GM12878 (cell line): ENCODE measurements around the gene LRRN4CL. TPM values are rescaled to one million over a fixed set of nuclear protein-coding genes. Genes with fewer than 3 reads are reported as not detected.

Experiments used
- ATAC-seq: fragments of 200-7000 bp; cut with Tn5 transposase; 3 replicates; pipeline ENCODE4 v1.9.1; 2020; ENCODE audit warnings: mild to moderate bottlenecking, moderate library complexity
- BruUV-seq: library from RNA; stranded (reverse); fragments of 400-500 nt; replicated peaks from 2 replicates; lab custom pipeline; 2021; lab: Mats Ljungman, UMichigan
- CTCF ChIA-PET: fragments of 300-600 bp; sonication (Branson Sonifier 250); formaldehyde crosslinking; extraction: SDS; loops from one replicate; lab custom pipeline; 2021; ENCODE audit warnings: inconsistent platforms; lab: Yijun Ruan, JAX
- POLR2A ChIA-PET: fragments of 350-600 bp; formaldehyde crosslinking; extraction: SDS; loops from one replicate; lab custom pipeline; 2021; ENCODE audit warnings: inconsistent platforms; lab: Charles Lee
- RAD21 ChIA-PET: fragments of 300-600 bp; sonication (Branson Sonifier 250); formaldehyde crosslinking; loops from one replicate; lab custom pipeline; 2023; ENCODE audit warnings: antibody characterized with exemption; ENCODE audit not compliant: unreplicated experiment; lab: Charles Lee
- SMC1A ChIA-PET: fragments of 300-600 bp; sonication (Branson Sonifier 250); formaldehyde crosslinking; loops from one replicate; lab custom pipeline; 2023; ENCODE audit not compliant: unreplicated experiment, uncharacterized antibody; lab: Charles Lee
- DNase-seq: peaks from one replicate; pipeline ENCODE4 v3.0.0-alpha.2; 2011; ENCODE audit warnings: low read depth, low spot score
- FAIRE-seq: peaks from 3 replicates; lab custom pipeline; 2011; peaks lifted over from hg19 to GRCh38; lab: Jason Lieb, UNC
- H2AFZ ChIP-seq: 2 replicates; pipeline ENCODE4 v1.6.0; 2011; ENCODE audit warnings: low read depth, low read length, control low read depth; ENCODE audit not compliant: control insufficient read depth
- H3K27ac ChIP-seq: 2 replicates; pipeline ENCODE4 v1.5.1; 2011; ENCODE audit warnings: control low read depth; ENCODE audit not compliant: control insufficient read depth, insufficient read depth
- H3K27me3 ChIP-seq, 2 experiments: replicated peaks in 1 of 2; 2 replicates each; pipeline versions ENCODE4 v1.6.0 to v1.6.1; 2011; ENCODE audit warnings: low read length in 1 of 2; ENCODE audit not compliant: control insufficient read depth in 2 of 2, insufficient read depth in 2 of 2
- H3K36me3 ChIP-seq, 2 experiments: 2 replicates each; pipeline ENCODE4 v1.5.1; 2011; ENCODE audit warnings: low read length in 1 of 2; ENCODE audit not compliant: control insufficient read depth in 2 of 2, insufficient read depth in 2 of 2
- H3K4me1 ChIP-seq: 2 replicates; pipeline ENCODE4 v1.6.1; 2011; ENCODE audit warnings: mild to moderate bottlenecking, low read length, moderate library complexity, mixed read lengths; ENCODE audit not compliant: control insufficient read depth, insufficient read depth
- H3K4me2 ChIP-seq: 2 replicates; pipeline ENCODE4 v1.6.0; 2011; ENCODE audit warnings: control low read depth; ENCODE audit not compliant: control insufficient read depth, insufficient read depth
- H3K4me3 ChIP-seq: fragments of 200-600 bp; sonication (generic); 2 replicates; pipeline ENCODE4 v1.5.1; 2016
- H3K79me2 ChIP-seq: 2 replicates; pipeline ENCODE4 v1.6.0; 2011; ENCODE audit warnings: low read length; ENCODE audit not compliant: control insufficient read depth, insufficient read depth
- H3K9ac ChIP-seq: 2 replicates; pipeline ENCODE4 v1.8.0; 2011; ENCODE audit warnings: low read length, control low read depth, mixed read lengths; ENCODE audit not compliant: control insufficient read depth, insufficient read depth
- H3K9me3 ChIP-seq: replicated peaks from 3 replicates; pipeline ENCODE4 v1.5.1; 2011; ENCODE audit warnings: mild to moderate bottlenecking, low read length; ENCODE audit not compliant: control insufficient read depth, insufficient read depth
- H4K20me1 ChIP-seq: 2 replicates; pipeline ENCODE4 v1.6.0; 2011; ENCODE audit not compliant: control insufficient read depth, insufficient read depth
- CHD2 ChIP-seq: IDR thresholded peaks from 2 replicates; pipeline ENCODE4 v1.6.1; 2011; ENCODE audit warnings: low read depth, low read length, improper control_type of control experiment, borderline replicate concordance
- EP300 ChIP-seq, 2 experiments: fragments of 150-350 bp in 1 of 2; IDR thresholded peaks; 2 replicates each; pipeline ENCODE4 v1.6.1; 2011 to 2012; ENCODE audit warnings: low read depth in 2 of 2, low read length in 2 of 2, borderline replicate concordance in 1 of 2, improper control_type of control experiment in 1 of 2, inconsistent platforms in 1 of 2; ENCODE audit not compliant: control insufficient read depth in 1 of 2
- HCFC1 ChIP-seq: fragments of 150-350 bp; IDR thresholded peaks from 2 replicates; pipeline ENCODE4 v1.6.1; 2014; ENCODE audit warnings: low read length
- HDAC2 ChIP-seq: fragments of 200-600 bp; sonication (generic); IDR thresholded peaks from 2 replicates; pipeline ENCODE4 v1.6.1; 2017
- HDGF ChIP-seq: fragments of 450-650 bp; IDR thresholded peaks from 2 replicates; pipeline ENCODE4 v1.6.1; 2016; ENCODE audit warnings: antibody characterized with exemption
- MYB ChIP-seq: fragments of 150-350 bp; IDR thresholded peaks from 2 replicates; pipeline ENCODE4 v1.6.1; 2014; ENCODE audit warnings: mild to moderate bottlenecking, low read depth, low read length, borderline replicate concordance
- NBN ChIP-seq: fragments of 450-650 bp; IDR thresholded peaks from 2 replicates; pipeline ENCODE4 v1.6.1; 2016
- NFYA ChIP-seq: IDR thresholded peaks from 2 replicates; pipeline ENCODE4 v1.6.1; 2011; ENCODE audit warnings: low read depth, mild to moderate bottlenecking, low read length, improper control_type of control experiment, borderline replicate concordance
- PAX8 ChIP-seq: fragments of 450-650 bp; IDR thresholded peaks from 2 replicates; pipeline ENCODE4 v1.6.1; 2017; ENCODE audit warnings: mild to moderate bottlenecking, moderate library complexity
- POLR2A ChIP-seq: IDR thresholded peaks from 2 replicates; pipeline ENCODE4 v1.6.1; 2011; ENCODE audit warnings: low read depth, mild to moderate bottlenecking, low read length
- POLR2AphosphoS2 ChIP-seq: IDR thresholded peaks from 2 replicates; pipeline ENCODE4 v1.6.1; 2011; ENCODE audit warnings: low read depth, mild to moderate bottlenecking, low read length, improper control_type of control experiment, moderate library complexity
- POLR2AphosphoS5 ChIP-seq: IDR thresholded peaks from 2 replicates; pipeline ENCODE4 v1.6.1; 2011; ENCODE audit warnings: mild to moderate bottlenecking, low read length, inconsistent platforms
- POU2F2 ChIP-seq: IDR thresholded peaks from 3 replicates; pipeline ENCODE4 v1.6.1; 2011; ENCODE audit warnings: low read depth, mild to moderate bottlenecking, low read length, borderline replicate concordance
- RAD51 ChIP-seq: fragments of 450-650 bp; IDR thresholded peaks from 2 replicates; pipeline ENCODE4 v1.6.1; 2016; ENCODE audit warnings: moderate library complexity, mild to moderate bottlenecking, inconsistent platforms
- SRF ChIP-seq, 2 experiments: IDR thresholded peaks; 2 replicates each; pipeline ENCODE4 v1.6.1; 2011; ENCODE audit warnings: low read depth in 2 of 2, low read length in 2 of 2, mild to moderate bottlenecking in 1 of 2, moderate library complexity in 1 of 2
- TARDBP ChIP-seq: IDR thresholded peaks from 2 replicates; pipeline ENCODE4 v1.6.1; 2016; ENCODE audit warnings: borderline replicate concordance
- WRNIP1 ChIP-seq: IDR thresholded peaks from 2 replicates; pipeline ENCODE4 v1.6.1; 2011; ENCODE audit warnings: low read depth, low read length, improper control_type of control experiment, borderline replicate concordance
- ZNF24 ChIP-seq: fragments of 450-650 bp; IDR thresholded peaks from 2 replicates; pipeline ENCODE4 v1.6.1; 2017; ENCODE audit warnings: antibody characterized with exemption, mild to moderate bottlenecking
- ZNF622 ChIP-seq: fragments of 450-650 bp; IDR thresholded peaks from 2 replicates; pipeline ENCODE4 v1.6.1; 2017; ENCODE audit warnings: mild to moderate bottlenecking, inconsistent platforms
- WGBS: methylation state at CpG from one replicate; pipeline ENCODE4 v1.1.6; 2016; ENCODE audit warnings: low lambda C conversion rate; ENCODE audit not compliant: insufficient replicate concordance, insufficient coverage; ENCODE audit errors: missing lambda C conversion rate; 5-methylcytosine and 5-hydroxymethylcytosine counted together
- in situ Hi-C: fragments of 300-500 bp; cut with MboI; formaldehyde crosslinking; loops from 9 replicates; pipeline ENCODE4 v1.14.3; 2018; ENCODE audit warnings: mixed read lengths
- intact Hi-C: fragments of 100-400 bp; cut with micrococcal nuclease; formaldehyde crosslinking; loops from one replicate; pipeline ENCODE4 v1.14.2; 2022; ENCODE audit not compliant: unreplicated experiment
- polyA plus RNA-seq, 11 experiments: library from polyadenylated mRNA; depleted of rRNA in 4 of 11; unstranded in 6 of 11; stranded (reverse) in 5 of 11; fragments of >200 nt; fragmentation: Nextera tagmentation in 4 of 11; fragmentation: Illumina TruSeq in 1 of 11; extraction: Ambion mirVana in 4 of 11; extraction: Trizol in 1 of 11; gene quantifications; 1 replicate in 1 of 11; 2 replicates in 10 of 11; pipeline versions ENCODE4 v1.2.1 to v1.2.3, GENCODE V29; 2011 to 2016; ENCODE audit warnings: inconsistent platforms in 2 of 11, missing spikeins in 2 of 11, low read depth in 1 of 11
- total RNA-seq, 4 experiments: library from RNA; depleted of rRNA in 3 of 4; stranded (reverse); fragments of >200 nt in 3 of 4; fragmentation: Illumina TruSeq in 1 of 4; extraction: Trizol in 1 of 4; gene quantifications; 2 replicates each; pipeline versions ENCODE4 v1.2.1 to v1.2.3, GENCODE V29; 2013 to 2021
- TF ChIP-seq, protein P1 (sequence below): fragments of 450-650 bp; IDR thresholded peaks from 2 replicates; pipeline ENCODE4 v1.6.1; 2014; ENCODE audit warnings: mild to moderate bottlenecking
- TF ChIP-seq, protein P2 (sequence below): IDR thresholded peaks from 2 replicates; pipeline ENCODE4 v1.6.1; 2011; ENCODE audit warnings: low read depth, low read length, improper control_type of control experiment, borderline replicate concordance
- TF ChIP-seq, protein P3 (sequence below): fragments of 450-650 bp; IDR thresholded peaks from 2 replicates; pipeline ENCODE4 v1.6.1; 2016; ENCODE audit warnings: mild to moderate bottlenecking

The LRRN4CL gene
- total and polyA plus RNA-seq, 10 of the 15 experiments (the other 5 are each of a cell fraction or from before 2014, with no cell fraction given): 0.01 to 0.06 TPM; not detected in 8

DNA sequence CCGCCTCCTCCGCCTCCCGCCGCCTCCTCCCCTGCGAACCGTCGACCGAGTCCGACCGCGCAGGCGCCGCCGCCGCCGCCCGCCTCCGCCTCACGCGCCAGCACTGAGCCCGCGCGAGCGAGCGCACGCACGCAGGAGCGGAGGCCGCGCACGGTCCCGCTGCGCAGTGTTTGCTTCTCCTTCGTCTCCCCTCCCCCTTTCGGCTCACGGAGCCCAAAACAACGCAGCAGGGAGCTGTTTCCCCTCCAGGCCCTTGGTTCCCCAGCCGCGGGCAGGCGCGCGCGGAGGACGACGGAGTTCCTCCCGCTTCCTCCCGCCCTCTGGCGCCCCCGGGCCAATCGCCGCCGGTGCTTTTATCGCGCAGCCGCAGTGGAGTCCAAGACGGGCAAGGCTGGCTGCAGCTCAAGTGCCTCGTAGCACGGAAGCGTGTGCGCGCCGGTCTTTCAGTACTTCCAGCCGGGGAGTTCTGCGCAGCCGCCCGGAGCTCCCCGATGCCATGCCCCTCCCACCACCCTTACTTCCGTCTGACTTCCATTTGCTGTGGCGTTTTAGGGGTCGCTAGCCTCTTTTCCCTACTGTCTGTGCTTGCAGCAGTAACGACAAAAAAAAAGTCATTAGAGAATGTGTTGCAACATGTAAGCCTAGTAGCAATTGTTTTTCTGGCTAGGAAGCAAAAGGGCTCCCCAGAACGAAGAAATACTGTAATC, 38.0 kb upstream of the LRRN4CL start, which contains the start of gene HNRNPUL2:
TSS of gene HNRNPUL2 (minus strand) at position 293 of the 707 bp plus-strand sequence. CDS start 301 bp downstream, outside the sequence.
- intact Hi-C loops: loop anchor here (1.0 to 5.0 kb wide), 6 partner anchors 18 to 129 kb away; partner anchors contain the start of genes MTA2, NXF1, TAF6L and ZBTB3
- peak within 1 kb of the TSS; percentile 100 for H3K4me3 ChIP-seq
- H3K36me3 ChIP-seq: peaks cover 4 to 23% of the 10 kb centered on the region in 2 experiments
- SMC1A ChIA-PET: interaction anchor here (1.0 to 4.8 kb wide), 16 partner anchors 8 to 154 kb away, joined by 3 to 27 read pairs (median 4); partner anchors contain the start of genes BSCL2, C11orf98, CSKMT and GANAB
- no peaks in the 10 kb centered on the region for H3K27me3 ChIP-seq
- CTCF ChIA-PET: interaction anchor here (0.8 to 5.4 kb wide), 13 partner anchors 18 to 157 kb away, joined by 3 to 34 read pairs (median 4); partner anchors contain the start of genes BSCL2, C11orf98, CSKMT and EEF1G
- no TSS peak for BruUV-seq
- POLR2A ChIA-PET: interaction anchor here (0.5 to 6.8 kb wide), 38 partner anchors 13 to 1480 kb away, joined by 3 to 79 read pairs (median 6); partner anchors contain the start of genes BSCL2, C11orf98, CSKMT and EEF1G
- peaks cover 11% of the 10 kb centered on the region; the same call in 1 of the 2 replicates for H4K20me1 ChIP-seq
- peak within 1 kb of the TSS; percentile 94 for H3K27ac ChIP-seq
- WGBS: under 1% methylated on average over 69 of the region's 72 CpGs
- DNase-seq (peak; percentile 95), FAIRE-seq (no peak), ATAC-seq (peak; percentile 90)
- no peaks in the 10 kb centered on the region; the same call in 2 of the 3 replicates for H3K9me3 ChIP-seq
- H2AFZ ChIP-seq: peak within 1 kb of the TSS; percentile 96
- RAD21 ChIA-PET: interaction anchor here (0.6 to 5.2 kb wide), 26 partner anchors 16 to 480 kb away, joined by 3 to 44 read pairs (median 4); partner anchors contain the start of genes B3GAT3, C11orf98, CSKMT and POLR2G
- peak within 1 kb of the TSS; percentile 91 for H3K9ac ChIP-seq
- H3K79me2 ChIP-seq: peaks cover 75% of the 10 kb centered on the region
- H3K4me1 ChIP-seq: no peaks in the 10 kb centered on the region; the same call in 1 of the 2 replicates
- in situ Hi-C loops: no loop called here
- peak within 1 kb of the TSS; percentile 81 for H3K4me2 ChIP-seq
- TF ChIP-seq ZNF622 (no peak), NFYA (no peak), PAX8 (no peak), WRNIP1 (no peak), POLR2A (peak; percentile 96), MYB (no peak), HCFC1 (peak; percentile 53), HDGF (peak; percentile 93), POLR2AphosphoS5 (peak; percentile 93), HDAC2 (no peak), SRF (IDR thresholded peaks at IDR 0.05; ENCODE audit: low read depth in 2 of 2, low read length in 2 of 2) (0 out of 4 replicates have a peak, but pooled peaks of 1 of the 2 experiments have one; percentile 27), POU2F2 (peak; percentile 13), EP300 (IDR thresholded peaks at IDR 0.05; ENCODE audit: borderline replicate concordance in 1 of 2, control insufficient read depth in 1 of 2, low read depth in 2 of 2, low read length in 2 of 2) (no peak), ZNF24 (peak; percentile 57; the same call in 1 of the 2 replicates), RAD51 (no peak), CHD2 (peak; percentile 79; the same call in 1 of the 2 replicates), TARDBP (no peak), NBN (0 out of 2 replicates have a peak, but pooled peaks have one; percentile 52), POLR2AphosphoS2 (peak; percentile 93)
- TF ChIP-seq, protein P1, sequence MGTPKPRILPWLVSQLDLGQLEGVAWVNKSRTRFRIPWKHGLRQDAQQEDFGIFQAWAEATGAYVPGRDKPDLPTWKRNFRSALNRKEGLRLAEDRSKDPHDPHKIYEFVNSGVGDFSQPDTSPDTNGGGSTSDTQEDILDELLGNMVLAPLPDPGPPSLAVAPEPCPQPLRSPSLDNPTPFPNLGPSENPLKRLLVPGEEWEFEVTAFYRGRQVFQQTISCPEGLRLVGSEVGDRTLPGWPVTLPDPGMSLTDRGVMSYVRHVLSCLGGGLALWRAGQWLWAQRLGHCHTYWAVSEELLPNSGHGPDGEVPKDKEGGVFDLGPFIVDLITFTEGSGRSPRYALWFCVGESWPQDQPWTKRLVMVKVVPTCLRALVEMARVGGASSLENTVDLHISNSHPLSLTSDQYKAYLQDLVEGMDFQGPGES: no peak
- TF ChIP-seq, protein P2, sequence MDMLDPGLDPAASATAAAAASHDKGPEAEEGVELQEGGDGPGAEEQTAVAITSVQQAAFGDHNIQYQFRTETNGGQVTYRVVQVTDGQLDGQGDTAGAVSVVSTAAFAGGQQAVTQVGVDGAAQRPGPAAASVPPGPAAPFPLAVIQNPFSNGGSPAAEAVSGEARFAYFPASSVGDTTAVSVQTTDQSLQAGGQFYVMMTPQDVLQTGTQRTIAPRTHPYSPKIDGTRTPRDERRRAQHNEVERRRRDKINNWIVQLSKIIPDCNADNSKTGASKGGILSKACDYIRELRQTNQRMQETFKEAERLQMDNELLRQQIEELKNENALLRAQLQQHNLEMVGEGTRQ: no peak
- TF ChIP-seq, protein P3, sequence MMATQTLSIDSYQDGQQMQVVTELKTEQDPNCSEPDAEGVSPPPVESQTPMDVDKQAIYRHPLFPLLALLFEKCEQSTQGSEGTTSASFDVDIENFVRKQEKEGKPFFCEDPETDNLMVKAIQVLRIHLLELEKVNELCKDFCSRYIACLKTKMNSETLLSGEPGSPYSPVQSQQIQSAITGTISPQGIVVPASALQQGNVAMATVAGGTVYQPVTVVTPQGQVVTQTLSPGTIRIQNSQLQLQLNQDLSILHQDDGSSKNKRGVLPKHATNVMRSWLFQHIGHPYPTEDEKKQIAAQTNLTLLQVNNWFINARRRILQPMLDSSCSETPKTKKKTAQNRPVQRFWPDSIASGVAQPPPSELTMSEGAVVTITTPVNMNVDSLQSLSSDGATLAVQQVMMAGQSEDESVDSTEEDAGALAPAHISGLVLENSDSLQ: peak; percentile 70
